Glutamatergic neuron (in vitro differentiated cells): ENCODE data around the gene ZNF782. TPM values are rescaled to one million over a fixed set of nuclear protein-coding genes. Genes with fewer than 3 reads are reported as not detected.
A peak's percentile ranks its signal among the peaks of the same experiment; 100 is the strongest.

Experiments used
- DNase-seq: peaks from one replicate; pipeline ENCODE4 v3.0.0; 2022
- H3K27ac Mint-ChIP-seq: one replicate; pipeline ENCODE4 v1.8.0; 2020; ENCODE audit warnings: mild to moderate bottlenecking, mixed read lengths, inconsistent platforms; ENCODE audit not compliant: unreplicated experiment
- H3K27me3 Mint-ChIP-seq: one replicate; pipeline ENCODE4 v1.8.0; 2020; ENCODE audit warnings: mild to moderate bottlenecking, moderate library complexity, mixed read lengths, inconsistent platforms; ENCODE audit not compliant: unreplicated experiment
- H3K36me3 Mint-ChIP-seq: one replicate; pipeline ENCODE4 v1.8.0; 2020; ENCODE audit warnings: mild to moderate bottlenecking, mixed read lengths, inconsistent platforms; ENCODE audit not compliant: unreplicated experiment
- H3K4me1 Mint-ChIP-seq: one replicate; pipeline ENCODE4 v1.8.0; 2020; ENCODE audit warnings: mild to moderate bottlenecking, low read depth, mixed read lengths, inconsistent platforms; ENCODE audit not compliant: unreplicated experiment
- H3K4me3 Mint-ChIP-seq: one replicate; pipeline ENCODE4 v1.8.0; 2020; ENCODE audit warnings: mild to moderate bottlenecking, mixed read lengths, inconsistent platforms; ENCODE audit not compliant: unreplicated experiment
- H3K9me3 Mint-ChIP-seq: one replicate; pipeline ENCODE4 v1.8.0; 2020; ENCODE audit warnings: mild to moderate bottlenecking, moderate library complexity, mixed read lengths, inconsistent platforms; ENCODE audit not compliant: unreplicated experiment
- CTCF ChIP-seq: fragments of 200-600 bp; sonication (generic); IDR thresholded peaks from one replicate; pipeline ENCODE4 v1.5.0; 2021; ENCODE audit not compliant: partially characterized antibody, unreplicated experiment
- total RNA-seq: library from RNA; stranded (reverse); fragmentation: NEBNext Ultra II Directional; extraction: Animal tissue kit (Norgen Biotek cat#: 25700); gene quantifications from one replicate; pipeline ENCODE4 v1.2.1, GENCODE V29; 2021; ENCODE audit not compliant: unreplicated experiment

ZNF782 gene
- total RNA-seq, 1 donor from 2014 or later = 4.9 TPM

- Mint-ChIP-seq H3K27ac (no peak overlapping the region), H3K9me3 (peaks cover 2% of the 10 kb centered on the region)
Observed at GRCh38 chr9:96884443-96884842, 30.1 kb upstream of the ZNF782 start.

DNA sequence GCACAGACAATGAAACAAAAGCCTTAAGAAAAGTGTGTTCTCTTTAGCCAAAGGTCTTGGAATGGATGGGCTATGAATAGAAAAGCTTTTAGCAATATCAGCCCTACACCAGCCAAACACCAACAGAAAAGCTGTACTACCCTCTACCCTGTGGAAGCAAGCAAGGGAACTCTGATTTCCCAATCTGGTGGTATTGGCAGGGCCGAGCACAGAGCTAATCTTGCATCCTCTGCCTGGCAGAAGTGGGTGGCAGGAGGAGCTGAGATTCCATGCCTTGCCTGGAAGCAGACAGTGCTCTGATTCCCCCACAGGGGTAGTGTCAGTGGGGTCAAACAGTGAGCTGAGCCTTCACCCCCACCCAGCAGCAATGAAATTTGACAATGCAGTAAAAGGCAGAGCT is 29.6 kb upstream of the ZNF782 start:
- Mint-ChIP-seq H3K27ac (no peak overlapping the region), H3K36me3 (peaks cover 5% of the 10 kb centered on the region)

More at GRCh38 chr9:96884443-96884842, 30.1 kb upstream of the ZNF782 start:
- no peak for TF ChIP-seq CTCF
- no peaks in the 10 kb centered on the region for H3K27me3 Mint-ChIP-seq
- peaks cover 5% of the 10 kb centered on the region for H3K36me3 Mint-ChIP-seq
- no peaks in the 10 kb centered on the region for H3K4me1 Mint-ChIP-seq
- no peak for DNase-seq
- H3K4me3 Mint-ChIP-seq = no peak overlapping the region

GRCh38 chr9:96877269-96877668 is 23.0 kb upstream of the ZNF782 start:
- peaks cover 2% of the 10 kb centered on the region for H3K9me3 Mint-ChIP-seq
- H3K4me3 Mint-ChIP-seq = peak overlapping the region; percentile 49
- no peak for TF ChIP-seq CTCF
- H3K27ac Mint-ChIP-seq = no peak overlapping the region
- no peak for DNase-seq
- H3K36me3 Mint-ChIP-seq = no peaks in the 10 kb centered on the region
- H3K27me3 Mint-ChIP-seq = peaks cover 6% of the 10 kb centered on the region
- H3K4me1 Mint-ChIP-seq = peaks cover 3% of the 10 kb centered on the region

More for the DNA sequence above, 29.6 kb upstream of the ZNF782 start:
- Mint-ChIP-seq H3K4me3 (no peak overlapping the region), H3K27me3 (no peaks in the 10 kb centered on the region), H3K9me3 (peaks cover 2% of the 10 kb centered on the region), H3K4me1 (no peaks in the 10 kb centered on the region)
- DNase-seq = no peak
- TF ChIP-seq CTCF = no peak

DNA sequence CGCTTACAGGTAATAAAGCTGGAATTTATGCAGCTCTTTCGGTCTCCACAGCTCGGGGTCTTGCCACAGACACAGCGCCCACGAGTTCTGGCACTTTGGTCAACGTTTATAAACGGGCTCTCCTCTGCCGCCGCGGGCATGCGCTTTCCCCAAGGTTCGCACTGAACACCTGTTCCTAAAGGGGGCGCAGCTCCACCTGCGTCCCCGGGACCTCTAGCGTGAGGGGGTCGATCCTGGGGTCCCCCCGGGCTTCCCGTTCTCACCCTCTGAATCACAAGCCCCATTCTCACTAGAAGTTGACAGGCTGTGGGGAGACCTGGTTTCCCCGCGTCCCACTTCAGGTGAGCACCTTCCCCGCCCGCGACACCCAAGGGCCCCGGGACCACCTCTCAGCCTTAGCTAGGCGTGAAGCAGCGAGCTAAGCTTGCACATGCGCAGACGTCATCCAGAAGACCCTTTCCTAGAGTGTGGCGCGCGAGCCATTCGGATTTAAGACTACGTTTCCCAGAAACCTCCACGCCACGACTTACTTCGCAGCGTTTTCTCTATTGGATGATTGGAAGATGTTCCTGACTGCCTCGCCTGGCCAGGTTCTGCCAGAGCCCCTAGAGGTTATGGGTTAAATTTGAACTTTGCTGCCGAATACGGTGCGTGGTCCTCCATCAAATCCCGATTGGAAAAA is 21.3 kb upstream of the ZNF782 start:
- H3K4me1 Mint-ChIP-seq = peaks cover 3% of the 10 kb centered on the region
- H3K4me3 Mint-ChIP-seq = peak overlapping the region; percentile 95
- DNase-seq = peak; percentile 88
- H3K27me3 Mint-ChIP-seq = peaks cover 6% of the 10 kb centered on the region
- H3K27ac Mint-ChIP-seq = no peak overlapping the region
- H3K9me3 Mint-ChIP-seq = peaks cover 2% of the 10 kb centered on the region
- no peaks in the 10 kb centered on the region for H3K36me3 Mint-ChIP-seq
- no peak for TF ChIP-seq CTCF

GRCh38 chr9:96874947-96875460 is 20.7 kb upstream of the ZNF782 start:
- H3K9me3 Mint-ChIP-seq = peaks cover 2% of the 10 kb centered on the region
- peak overlapping the region; percentile 95 for H3K4me3 Mint-ChIP-seq
- peaks cover 6% of the 10 kb centered on the region for H3K27me3 Mint-ChIP-seq
- H3K36me3 Mint-ChIP-seq = no peaks in the 10 kb centered on the region
- DNase-seq = no peak
- TF ChIP-seq CTCF = no peak
- no peak overlapping the region for H3K27ac Mint-ChIP-seq
- peaks cover 3% of the 10 kb centered on the region for H3K4me1 Mint-ChIP-seq
